Activated T-helper 1 cell treated with Interleukin-2 at 50 U/mL for 16 hours (primary cell): ENCODE results near the gene GOLM1.
"Not testable (repeated sequence)": the region's sequence is repeated elsewhere in the genome, so short reads cannot be mapped to it uniquely, and the experiment has no call there.

Source experiments
- DNase-seq: peaks from one replicate; pipeline ENCODE4 v3.0.0-alpha.2; 2020; ENCODE audit warnings: low read depth

Gene GOLM1

GRCh38 chr9:86079865-86080469 is 19.4 kb downstream of the GOLM1 start:
- DNase-seq: no peak

- DNase-seq: no peak
Measured at GRCh38 chr9:86079421-86079831, 19.9 kb downstream of the GOLM1 start.

- DNase-seq: no peak
Measured at GRCh38 chr9:86078731-86079130, 20.6 kb downstream of the GOLM1 start.

GRCh38 chr9:86077276-86077675 is 22.1 kb downstream of the GOLM1 start:
- DNase-seq: no peak

GRCh38 chr9:86075132-86076109 is 23.9 kb downstream of the GOLM1 start:
- DNase-seq: no peak

- no peak for DNase-seq
Measured at GRCh38 chr9:86073839-86074238, 25.5 kb downstream of the GOLM1 start.

GRCh38 chr9:86072394-86072877 is 26.9 kb downstream of the GOLM1 start:
- DNase-seq: no peak

GRCh38 chr9:86069206-86069869 is 30.0 kb downstream of the GOLM1 start:
- DNase-seq: no peak

GRCh38 chr9:86064220-86064619 is 35.1 kb downstream of the GOLM1 start:
- no peak for DNase-seq

GRCh38 chr9:86062845-86063693 is 36.3 kb downstream of the GOLM1 start:
- DNase-seq: no peak

- DNase-seq: no peak
Measured at GRCh38 chr9:86061972-86062739, 37.2 kb downstream of the GOLM1 start.

- DNase-seq: no peak
Measured at GRCh38 chr9:86057491-86057890, 41.9 kb downstream of the GOLM1 start.

GRCh38 chr9:86054695-86055094 is 44.7 kb downstream of the GOLM1 start:
- no peak for DNase-seq

- no peak for DNase-seq
Measured at GRCh38 chr9:86052556-86053468, 46.5 kb downstream of the GOLM1 start.

GRCh38 chr9:86048018-86048742 is 51.2 kb downstream of the GOLM1 start:
- DNase-seq: not testable (repeated sequence)

GRCh38 chr9:86047361-86047760 is 52.0 kb downstream of the GOLM1 start:
- no peak for DNase-seq

- no peak for DNase-seq
Measured at GRCh38 chr9:86046930-86047341, 52.4 kb downstream of the GOLM1 start.

- no peak for DNase-seq
Measured at GRCh38 chr9:86046071-86046636, 53.2 kb downstream of the GOLM1 start.

- DNase-seq: no peak
Measured at GRCh38 chr9:86045654-86046053, 53.7 kb downstream of the GOLM1 start.
